ENCODE results near the gene SRRM1.

DNA sequence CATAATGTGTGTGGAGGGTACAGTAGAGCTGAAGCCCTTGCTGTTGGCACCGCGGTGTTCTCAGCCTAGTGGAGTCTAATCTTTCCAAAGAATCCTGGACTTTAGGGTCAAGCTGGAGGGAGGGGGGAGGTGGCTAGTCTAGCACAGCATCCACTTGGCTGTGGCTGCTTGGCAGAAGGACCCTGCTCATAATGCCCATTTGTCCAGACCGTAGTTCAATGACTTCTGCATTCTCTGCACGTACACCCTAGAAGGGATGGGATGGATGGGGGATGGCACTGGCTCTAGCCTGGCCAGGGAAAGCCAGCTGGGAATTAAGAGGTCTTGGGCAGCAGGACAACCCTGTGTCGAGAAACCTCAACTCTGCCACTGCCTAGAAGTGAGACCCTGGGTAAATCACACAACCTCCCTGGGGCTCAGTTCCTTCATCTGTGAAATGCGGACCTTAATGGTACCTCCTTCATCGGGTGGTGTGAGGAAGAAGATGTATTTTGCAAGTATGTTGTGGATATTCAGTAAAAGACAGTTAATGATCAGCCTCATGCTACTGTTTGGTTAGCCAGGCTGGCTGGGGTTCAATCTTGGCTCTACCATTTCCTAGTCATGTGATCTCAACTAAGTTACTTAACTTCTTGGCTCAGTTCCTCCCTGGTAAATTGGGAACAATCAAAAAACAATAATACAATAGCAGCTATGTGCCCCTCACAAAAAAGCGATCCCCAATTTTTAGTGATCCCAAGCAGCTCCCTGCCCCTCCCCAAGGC is 75.0 kb downstream of the SRRM1 start:
- TF ChIP-seq, protein P1, sequence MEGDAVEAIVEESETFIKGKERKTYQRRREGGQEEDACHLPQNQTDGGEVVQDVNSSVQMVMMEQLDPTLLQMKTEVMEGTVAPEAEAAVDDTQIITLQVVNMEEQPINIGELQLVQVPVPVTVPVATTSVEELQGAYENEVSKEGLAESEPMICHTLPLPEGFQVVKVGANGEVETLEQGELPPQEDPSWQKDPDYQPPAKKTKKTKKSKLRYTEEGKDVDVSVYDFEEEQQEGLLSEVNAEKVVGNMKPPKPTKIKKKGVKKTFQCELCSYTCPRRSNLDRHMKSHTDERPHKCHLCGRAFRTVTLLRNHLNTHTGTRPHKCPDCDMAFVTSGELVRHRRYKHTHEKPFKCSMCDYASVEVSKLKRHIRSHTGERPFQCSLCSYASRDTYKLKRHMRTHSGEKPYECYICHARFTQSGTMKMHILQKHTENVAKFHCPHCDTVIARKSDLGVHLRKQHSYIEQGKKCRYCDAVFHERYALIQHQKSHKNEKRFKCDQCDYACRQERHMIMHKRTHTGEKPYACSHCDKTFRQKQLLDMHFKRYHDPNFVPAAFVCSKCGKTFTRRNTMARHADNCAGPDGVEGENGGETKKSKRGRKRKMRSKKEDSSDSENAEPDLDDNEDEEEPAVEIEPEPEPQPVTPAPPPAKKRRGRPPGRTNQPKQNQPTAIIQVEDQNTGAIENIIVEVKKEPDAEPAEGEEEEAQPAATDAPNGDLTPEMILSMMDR (conservative IDR thresholded peaks at IDR 0.05), result no peak
- no peak for TF ChIP-seq EZH2 (IDR thresholded peaks at IDR 0.05; ENCODE audit: low read depth)
